Panc1 (cell line): Measurements from ENCODE around the gene FZR1. TPM values are rescaled to one million over a fixed set of nuclear protein-coding genes. Genes with fewer than 3 reads are reported as not detected.

Experiments used
- ATAC-seq: fragments of 200-7000 bp; cut with Tn5 transposase; 2 replicates; pipeline ENCODE4 v1.9.1; 2020; ENCODE audit warnings: mild to moderate bottlenecking, moderate library complexity
- BruUV-seq: library from RNA; stranded (reverse); fragments of 400-500 nt; replicated peaks from 2 replicates; lab custom pipeline; 2021; lab: Mats Ljungman, UMichigan
- CTCF ChIA-PET: fragments of 300-600 bp; sonication (Branson Sonifier 250); formaldehyde crosslinking; loops from one replicate; lab custom pipeline; 2022; ENCODE audit warnings: antibody characterized with exemption; lab: Charles Lee
- POLR2A ChIA-PET: fragments of 300-600 bp; sonication (Branson Sonifier 250); formaldehyde crosslinking; loops from one replicate; lab custom pipeline; 2022; ENCODE audit warnings: antibody characterized with exemption; lab: Charles Lee
- DNase-seq: peaks from one replicate; pipeline ENCODE4 v3.0.0-alpha.2; 2010; ENCODE audit warnings: low read depth, low spot score
- H3K27ac ChIP-seq: 2 replicates; pipeline ENCODE4 v1.5.1; 2011; ENCODE audit warnings: mild to moderate bottlenecking, low read length, inconsistent platforms
- H3K27me3 ChIP-seq: fragments of 200-500 bp; sonication (Bioruptor generic); 2 replicates; pipeline ENCODE4 v1.6.0; 2014; ENCODE audit warnings: low read length, inconsistent platforms; ENCODE audit not compliant: control insufficient read depth, insufficient read depth
- H3K36me3 ChIP-seq: fragments of 200-500 bp; sonication (Bioruptor generic); 2 replicates; pipeline ENCODE4 v1.5.1; 2014; ENCODE audit warnings: inconsistent platforms, mild to moderate bottlenecking, low read length, moderate library complexity; ENCODE audit not compliant: control insufficient read depth, insufficient read depth
- H3K4me1 ChIP-seq: 2 replicates; pipeline ENCODE4 v1.5.1; 2011; ENCODE audit warnings: inconsistent platforms, mild to moderate bottlenecking, low read length, moderate library complexity; ENCODE audit not compliant: control insufficient read depth, insufficient read depth
- H3K4me3 ChIP-seq, 2 experiments: 2 replicates each; pipeline ENCODE4 v1.5.1; 2011 to 2012; ENCODE audit warnings: low read depth in 2 of 2, low read length in 2 of 2, mild to moderate bottlenecking in 2 of 2, inconsistent platforms in 1 of 2, moderate library complexity in 1 of 2
- H3K9me3 ChIP-seq: fragments of 200-500 bp; sonication (Bioruptor generic); 2 replicates; pipeline ENCODE4 v1.5.1; 2014; ENCODE audit warnings: low read depth, mild to moderate bottlenecking, inconsistent platforms, low read length, moderate library complexity; ENCODE audit not compliant: control insufficient read depth, insufficient read depth
- POLR2AphosphoS5 ChIP-seq: IDR thresholded peaks from 2 replicates; pipeline ENCODE4 v1.6.1; 2012; ENCODE audit warnings: mild to moderate bottlenecking, low read depth, low read length, moderate library complexity
- REST ChIP-seq, 2 experiments: IDR thresholded peaks; 2 replicates each; pipeline ENCODE4 v1.6.1; 2011 to 2012; ENCODE audit warnings: low read depth in 2 of 2, control low read depth in 1 of 2, low read length in 1 of 2, mild to moderate bottlenecking in 1 of 2, moderate library complexity in 1 of 2; ENCODE audit not compliant: insufficient read depth in 1 of 2
- SIN3A ChIP-seq: IDR thresholded peaks from 2 replicates; pipeline ENCODE4 v1.6.1; 2012; ENCODE audit warnings: low read depth, mild to moderate bottlenecking, low read length, moderate library complexity, borderline replicate concordance; ENCODE audit not compliant: insufficient read depth
- TCF7L2 ChIP-seq: IDR thresholded peaks from 2 replicates; pipeline ENCODE4 v1.6.1; 2011; ENCODE audit warnings: mild to moderate bottlenecking, low read depth, low read length, inconsistent platforms
- in situ Hi-C: cut with HindIII; loops from 2 replicates; pipeline ENCODE4 v1.10.0; 2016; ENCODE audit warnings: low sequenced_read_pairs, low pct_unique_long_range_greater_than_20kb
- intact Hi-C: fragments of 100-400 bp; cut with micrococcal nuclease; formaldehyde crosslinking; loops from one replicate; pipeline ENCODE4 v1.10.0; 2022; ENCODE audit not compliant: unreplicated experiment
- total RNA-seq: library from RNA; stranded (reverse); gene quantifications from one replicate; pipeline ENCODE4 v1.2.1, GENCODE V29; 2021; ENCODE audit not compliant: unreplicated experiment
- TF ChIP-seq, protein P1 (sequence below): fragments of 450-650 bp; IDR thresholded peaks from 2 replicates; pipeline ENCODE4 v1.5.1; 2017; ENCODE audit warnings: mild to moderate bottlenecking

FZR1 gene
- total RNA-seq, 1 experiment from 2014 or later: 48.7 TPM

- CTCF ChIA-PET: interaction anchor here (0.6 kb wide), 1 partner anchor 165 kb away, joined by 3 read pairs; no protein-coding TSS in a partner anchor
- intact Hi-C loops (no loop called here), in situ Hi-C loops (no loop called here)
- H3K36me3 ChIP-seq: no peaks in the 10 kb centered on the region; the same call in 1 of the 2 replicates
- H3K27me3 ChIP-seq: no peaks in the 10 kb centered on the region
- TF ChIP-seq, protein P1, sequence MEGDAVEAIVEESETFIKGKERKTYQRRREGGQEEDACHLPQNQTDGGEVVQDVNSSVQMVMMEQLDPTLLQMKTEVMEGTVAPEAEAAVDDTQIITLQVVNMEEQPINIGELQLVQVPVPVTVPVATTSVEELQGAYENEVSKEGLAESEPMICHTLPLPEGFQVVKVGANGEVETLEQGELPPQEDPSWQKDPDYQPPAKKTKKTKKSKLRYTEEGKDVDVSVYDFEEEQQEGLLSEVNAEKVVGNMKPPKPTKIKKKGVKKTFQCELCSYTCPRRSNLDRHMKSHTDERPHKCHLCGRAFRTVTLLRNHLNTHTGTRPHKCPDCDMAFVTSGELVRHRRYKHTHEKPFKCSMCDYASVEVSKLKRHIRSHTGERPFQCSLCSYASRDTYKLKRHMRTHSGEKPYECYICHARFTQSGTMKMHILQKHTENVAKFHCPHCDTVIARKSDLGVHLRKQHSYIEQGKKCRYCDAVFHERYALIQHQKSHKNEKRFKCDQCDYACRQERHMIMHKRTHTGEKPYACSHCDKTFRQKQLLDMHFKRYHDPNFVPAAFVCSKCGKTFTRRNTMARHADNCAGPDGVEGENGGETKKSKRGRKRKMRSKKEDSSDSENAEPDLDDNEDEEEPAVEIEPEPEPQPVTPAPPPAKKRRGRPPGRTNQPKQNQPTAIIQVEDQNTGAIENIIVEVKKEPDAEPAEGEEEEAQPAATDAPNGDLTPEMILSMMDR: no peak
- TF ChIP-seq REST (IDR thresholded peaks at IDR 0.05; ENCODE audit: insufficient read depth in 1 of 2, low read depth in 2 of 2, low read length in 1 of 2): no peak
- TF ChIP-seq POLR2AphosphoS5: no peak
- TF ChIP-seq SIN3A: no peak
- no peak for TF ChIP-seq TCF7L2
- H3K4me3 ChIP-seq: peak overlapping the region; percentile 62 to 63
- ATAC-seq: no peak; the same call in 1 of the 2 replicates
- H3K4me1 ChIP-seq: peaks cover 11% of the 10 kb centered on the region
- peak overlapping the region; percentile 65 for H3K27ac ChIP-seq
- no TSS peak for BruUV-seq
- POLR2A ChIA-PET: no interaction called here
- no peaks in the 10 kb centered on the region for H3K9me3 ChIP-seq
- DNase-seq: no peak
Observed at GRCh38 chr19:3556423-3556977, 50.4 kb downstream of the FZR1 start.

GRCh38 chr19:3556978-3557460, 50.9 kb downstream of the FZR1 start:
- DNase-seq (no peak), ATAC-seq (peak; percentile 28)
- Histone ChIP-seq H3K9me3 (no peaks in the 10 kb centered on the region), H3K4me1 (peaks cover 11% of the 10 kb centered on the region), H3K36me3 (no peaks in the 10 kb centered on the region; the same call in 1 of the 2 replicates), H3K27me3 (no peaks in the 10 kb centered on the region), H3K27ac (peak overlapping the region; percentile 65), H3K4me3 (peak overlapping the region; percentile 62 to 63)
- TF ChIP-seq SIN3A: no peak
- TF ChIP-seq, protein P1: no peak
- TF ChIP-seq REST (IDR thresholded peaks at IDR 0.05; ENCODE audit: insufficient read depth in 1 of 2, low read depth in 2 of 2, low read length in 1 of 2): no peak
- no peak for TF ChIP-seq TCF7L2
- in situ Hi-C loops (no loop called here), intact Hi-C loops (no loop called here)
- ChIA-PET CTCF (interaction anchor here (0.6 kb wide), 1 partner anchor 165 kb away, joined by 3 read pairs; no protein-coding TSS in a partner anchor), POLR2A (no interaction called here)
- no TSS peak for BruUV-seq
